Left ventricle myocardium inferior (tissue), 1 donor: ENCODE data around the gene SMIM32. TPM values are rescaled to one million over a fixed set of nuclear protein-coding genes. Genes with fewer than 3 reads are reported as not detected.

Experiments
- DNase-seq: peaks from one replicate; pipeline ENCODE4 v3.0.0-alpha.2; 2020
- H3K27ac ChIP-seq: fragments of 200-600 bp; replicated peaks from 2 replicates; pipeline ENCODE4 v1.8.0; 2021
- H3K27me3 ChIP-seq: fragments of 200-600 bp; 2 replicates; pipeline ENCODE4 v1.8.0; 2021; ENCODE audit warnings: low read depth
- H3K36me3 ChIP-seq: fragments of 200-600 bp; 2 replicates; pipeline ENCODE4 v1.8.0; 2021
- H3K4me1 ChIP-seq: fragments of 200-600 bp; 2 replicates; pipeline ENCODE4 v1.8.0; 2021
- H3K4me3 ChIP-seq: fragments of 200-600 bp; 2 replicates; pipeline ENCODE4 v1.8.0; 2021; ENCODE audit warnings: mild to moderate bottlenecking, moderate library complexity
- H3K9me3 ChIP-seq: fragments of 200-600 bp; replicated peaks from 2 replicates; pipeline ENCODE4 v1.8.0; 2021
- CTCF ChIP-seq: fragments of 200-600 bp; IDR thresholded peaks from 2 replicates; pipeline ENCODE4 v1.8.0; 2021; ENCODE audit warnings: antibody characterized with exemption, mild to moderate bottlenecking, borderline replicate concordance
- intact Hi-C: fragments of 100-400 bp; cut with micrococcal nuclease; formaldehyde crosslinking; loops from one replicate; pipeline ENCODE4 v1.11.0; 2022
- total RNA-seq: library from RNA; stranded (reverse); fragmentation: NEBNext Ultra II Directional; extraction: Animal tissue kit (Norgen Biotek cat#: 25700); gene quantifications from one replicate; pipeline ENCODE4 v1.2.1, GENCODE V29; 2021
- donor health status: DM: no; HTN: yes; CAD: no; lungs with severe emphysema.

Gene SMIM32
- total RNA-seq, 1 donor from 2014 or later, result not detected

GRCh38 chr5:136186796-136187195, 6.2 kb downstream of the SMIM32 start:
- intact Hi-C loops, result no loop called here
- peaks cover 8% of the 10 kb centered on the region for H3K4me1 ChIP-seq
- no peak overlapping the region for H3K27ac ChIP-seq
- TF ChIP-seq CTCF, result no peak
- no peak for DNase-seq
- peaks cover 32% of the 10 kb centered on the region for H3K36me3 ChIP-seq
- H3K4me3 ChIP-seq, result no peak overlapping the region
- no peaks in the 10 kb centered on the region for H3K9me3 ChIP-seq
- peaks cover 24% of the 10 kb centered on the region for H3K27me3 ChIP-seq

GRCh38 chr5:136185974-136186665, 6.8 kb downstream of the SMIM32 start:
- Histone ChIP-seq H3K9me3 (no peaks in the 10 kb centered on the region), H3K4me1 (peaks cover 1% of the 10 kb centered on the region), H3K27ac (no peak overlapping the region), H3K36me3 (peaks cover 38% of the 10 kb centered on the region), H3K27me3 (peaks cover 18% of the 10 kb centered on the region), H3K4me3 (no peak overlapping the region)
- DNase-seq, result no peak
- TF ChIP-seq CTCF, result no peak
- intact Hi-C loops, result no loop called here

- no peak for TF ChIP-seq CTCF
- H3K4me1 ChIP-seq, result no peaks in the 10 kb centered on the region
- peaks cover 43% of the 10 kb centered on the region for H3K36me3 ChIP-seq
- H3K9me3 ChIP-seq, result no peaks in the 10 kb centered on the region
- no peak for DNase-seq
- no peaks in the 10 kb centered on the region for H3K27me3 ChIP-seq
- no peak overlapping the region for H3K27ac ChIP-seq
- no peak overlapping the region for H3K4me3 ChIP-seq
- intact Hi-C loops, result no loop called here
Observed at GRCh38 chr5:136182618-136183017, 10.3 kb downstream of the SMIM32 start.

GRCh38 chr5:136174021-136174659, 18.8 kb downstream of the SMIM32 start:
- Histone ChIP-seq H3K27me3 (no peaks in the 10 kb centered on the region), H3K4me3 (no peak overlapping the region), H3K9me3 (no peaks in the 10 kb centered on the region), H3K4me1 (peaks cover 13% of the 10 kb centered on the region), H3K27ac (no peak overlapping the region), H3K36me3 (peaks cover 65% of the 10 kb centered on the region)
- TF ChIP-seq CTCF, result peak; percentile 81
- intact Hi-C loops, result loop anchor here (5.0 to 10.0 kb wide), 2 partner anchors 87 to 229 kb away; no protein-coding TSS in a partner anchor
- DNase-seq, result no peak

- H3K36me3 ChIP-seq, result peaks cover 59% of the 10 kb centered on the region
Observed at GRCh38 chr5:136169218-136169617, 23.7 kb downstream of the SMIM32 start.

More at GRCh38 chr5:136169218-136169617, 23.7 kb downstream of the SMIM32 start:
- Histone ChIP-seq H3K9me3 (no peaks in the 10 kb centered on the region), H3K4me1 (peaks cover 13% of the 10 kb centered on the region), H3K27ac (no peak overlapping the region), H3K4me3 (no peak overlapping the region), H3K27me3 (no peaks in the 10 kb centered on the region)
- intact Hi-C loops, result no loop called here
- TF ChIP-seq CTCF, result no peak
- DNase-seq, result no peak
